GM18870 (cell line): ENCODE data around the gene NEIL1.
"Not testable (repeated sequence)": the region's sequence is repeated elsewhere in the genome, so short reads cannot be mapped to it uniquely, and the experiment has no call there.

Experiments
- ATAC-seq: cut with Tn5 transposase; IDR thresholded peaks from one replicate; pipeline ENCODE4 v1.9.1; 2021; ENCODE audit warnings: moderate library complexity; ENCODE audit not compliant: unreplicated experiment

The NEIL1 gene

GRCh38 chr15:75369897-75370581 is 23.2 kb downstream of the NEIL1 start:
- no peak for ATAC-seq

GRCh38 chr15:75371486-75371885 is 24.6 kb downstream of the NEIL1 start:
- no peak for ATAC-seq

- no peak for ATAC-seq
These were observed 25.3 kb downstream of the NEIL1 start for GRCh38 chr15:75371901-75372688.

- no peak for ATAC-seq
These were observed 33.9 kb downstream of the NEIL1 start for GRCh38 chr15:75380773-75381172.

GRCh38 chr15:75383986-75384385 is 37.1 kb downstream of the NEIL1 start:
- ATAC-seq, result not testable (repeated sequence)

- ATAC-seq, result no peak
These were observed 43.0 kb downstream of the NEIL1 start for GRCh38 chr15:75389791-75390382.

- ATAC-seq, result no peak
These were observed 50.7 kb downstream of the NEIL1 start for GRCh38 chr15:75397494-75397893.

GRCh38 chr15:75403892-75404291 is 57.1 kb downstream of the NEIL1 start:
- no peak for ATAC-seq
